Glutamatergic neuron (in vitro differentiated cells): ENCODE measurements around the gene MVD. TPM values are rescaled to one million over a fixed set of nuclear protein-coding genes. Genes with fewer than 3 reads are reported as not detected.

ENCODE experiments used
- DNase-seq: peaks from one replicate; pipeline ENCODE4 v3.0.0; 2022
- H3K27ac Mint-ChIP-seq: one replicate; pipeline ENCODE4 v1.8.0; 2020; ENCODE audit warnings: mild to moderate bottlenecking, mixed read lengths, inconsistent platforms; ENCODE audit not compliant: unreplicated experiment
- H3K27me3 Mint-ChIP-seq: one replicate; pipeline ENCODE4 v1.8.0; 2020; ENCODE audit warnings: mild to moderate bottlenecking, moderate library complexity, mixed read lengths, inconsistent platforms; ENCODE audit not compliant: unreplicated experiment
- H3K36me3 Mint-ChIP-seq: one replicate; pipeline ENCODE4 v1.8.0; 2020; ENCODE audit warnings: mild to moderate bottlenecking, mixed read lengths, inconsistent platforms; ENCODE audit not compliant: unreplicated experiment
- H3K4me1 Mint-ChIP-seq: one replicate; pipeline ENCODE4 v1.8.0; 2020; ENCODE audit warnings: mild to moderate bottlenecking, low read depth, mixed read lengths, inconsistent platforms; ENCODE audit not compliant: unreplicated experiment
- H3K4me3 Mint-ChIP-seq: one replicate; pipeline ENCODE4 v1.8.0; 2020; ENCODE audit warnings: mild to moderate bottlenecking, mixed read lengths, inconsistent platforms; ENCODE audit not compliant: unreplicated experiment
- H3K9me3 Mint-ChIP-seq: one replicate; pipeline ENCODE4 v1.8.0; 2020; ENCODE audit warnings: mild to moderate bottlenecking, moderate library complexity, mixed read lengths, inconsistent platforms; ENCODE audit not compliant: unreplicated experiment
- total RNA-seq: library from RNA; stranded (reverse); fragmentation: NEBNext Ultra II Directional; extraction: Animal tissue kit (Norgen Biotek cat#: 25700); gene quantifications from one replicate; pipeline ENCODE4 v1.2.1, GENCODE V29; 2021; ENCODE audit not compliant: unreplicated experiment
- TF ChIP-seq, protein P1 (sequence below): fragments of 200-600 bp; sonication (generic); IDR thresholded peaks from one replicate; pipeline ENCODE4 v1.5.0; 2021; ENCODE audit not compliant: partially characterized antibody, unreplicated experiment

The MVD gene
- total RNA-seq, 1 donor from 2014 or later, result 227 TPM

DNA sequence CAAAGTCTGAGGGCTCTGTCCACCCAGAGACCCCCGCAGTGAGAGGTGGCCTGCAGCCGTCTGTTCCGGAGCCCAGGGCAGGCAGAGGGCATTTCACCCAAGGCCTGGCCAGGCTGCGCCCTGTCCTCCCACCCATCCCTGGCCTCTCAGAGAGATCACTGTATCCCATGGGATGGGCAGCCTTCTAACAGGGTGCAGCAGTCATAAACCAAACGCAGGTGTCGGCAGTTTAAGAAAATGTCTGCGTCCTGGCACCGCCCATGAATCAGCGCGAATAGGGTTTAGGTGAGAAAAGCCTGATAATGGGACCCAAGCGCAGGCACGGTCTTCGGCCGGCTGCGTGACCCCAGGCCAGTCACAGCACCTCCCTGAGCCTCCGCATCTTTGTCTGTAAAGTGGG, 17.4 kb downstream of the MVD start:
- Mint-ChIP-seq H3K36me3 (no peaks in the 10 kb centered on the region), H3K27me3 (peaks cover 9% of the 10 kb centered on the region), H3K4me3 (no peak overlapping the region), H3K4me1 (peaks cover 6% of the 10 kb centered on the region), H3K27ac (no peak overlapping the region), H3K9me3 (peaks cover 7% of the 10 kb centered on the region)
- TF ChIP-seq, protein P1, sequence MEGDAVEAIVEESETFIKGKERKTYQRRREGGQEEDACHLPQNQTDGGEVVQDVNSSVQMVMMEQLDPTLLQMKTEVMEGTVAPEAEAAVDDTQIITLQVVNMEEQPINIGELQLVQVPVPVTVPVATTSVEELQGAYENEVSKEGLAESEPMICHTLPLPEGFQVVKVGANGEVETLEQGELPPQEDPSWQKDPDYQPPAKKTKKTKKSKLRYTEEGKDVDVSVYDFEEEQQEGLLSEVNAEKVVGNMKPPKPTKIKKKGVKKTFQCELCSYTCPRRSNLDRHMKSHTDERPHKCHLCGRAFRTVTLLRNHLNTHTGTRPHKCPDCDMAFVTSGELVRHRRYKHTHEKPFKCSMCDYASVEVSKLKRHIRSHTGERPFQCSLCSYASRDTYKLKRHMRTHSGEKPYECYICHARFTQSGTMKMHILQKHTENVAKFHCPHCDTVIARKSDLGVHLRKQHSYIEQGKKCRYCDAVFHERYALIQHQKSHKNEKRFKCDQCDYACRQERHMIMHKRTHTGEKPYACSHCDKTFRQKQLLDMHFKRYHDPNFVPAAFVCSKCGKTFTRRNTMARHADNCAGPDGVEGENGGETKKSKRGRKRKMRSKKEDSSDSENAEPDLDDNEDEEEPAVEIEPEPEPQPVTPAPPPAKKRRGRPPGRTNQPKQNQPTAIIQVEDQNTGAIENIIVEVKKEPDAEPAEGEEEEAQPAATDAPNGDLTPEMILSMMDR, result no peak
- DNase-seq, result no peak

DNA sequence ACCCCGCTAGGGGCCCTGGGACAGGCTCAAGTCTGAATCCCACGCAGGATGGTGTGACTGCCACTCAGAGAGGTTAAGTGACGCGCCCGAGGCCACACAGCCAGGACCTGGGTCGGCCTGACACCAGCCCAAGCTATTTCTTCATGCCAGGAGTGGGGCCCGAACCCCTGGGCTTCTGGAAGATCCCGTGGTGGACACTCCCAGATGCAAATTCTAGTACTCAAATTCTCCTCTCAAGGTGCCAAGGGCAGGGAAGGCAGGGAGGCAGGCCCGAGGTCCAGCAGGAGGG, 19.3 kb downstream of the MVD start:
- H3K4me3 Mint-ChIP-seq, result no peak overlapping the region
- no peaks in the 10 kb centered on the region for H3K36me3 Mint-ChIP-seq
- peaks cover 5% of the 10 kb centered on the region for H3K27me3 Mint-ChIP-seq

DNA sequence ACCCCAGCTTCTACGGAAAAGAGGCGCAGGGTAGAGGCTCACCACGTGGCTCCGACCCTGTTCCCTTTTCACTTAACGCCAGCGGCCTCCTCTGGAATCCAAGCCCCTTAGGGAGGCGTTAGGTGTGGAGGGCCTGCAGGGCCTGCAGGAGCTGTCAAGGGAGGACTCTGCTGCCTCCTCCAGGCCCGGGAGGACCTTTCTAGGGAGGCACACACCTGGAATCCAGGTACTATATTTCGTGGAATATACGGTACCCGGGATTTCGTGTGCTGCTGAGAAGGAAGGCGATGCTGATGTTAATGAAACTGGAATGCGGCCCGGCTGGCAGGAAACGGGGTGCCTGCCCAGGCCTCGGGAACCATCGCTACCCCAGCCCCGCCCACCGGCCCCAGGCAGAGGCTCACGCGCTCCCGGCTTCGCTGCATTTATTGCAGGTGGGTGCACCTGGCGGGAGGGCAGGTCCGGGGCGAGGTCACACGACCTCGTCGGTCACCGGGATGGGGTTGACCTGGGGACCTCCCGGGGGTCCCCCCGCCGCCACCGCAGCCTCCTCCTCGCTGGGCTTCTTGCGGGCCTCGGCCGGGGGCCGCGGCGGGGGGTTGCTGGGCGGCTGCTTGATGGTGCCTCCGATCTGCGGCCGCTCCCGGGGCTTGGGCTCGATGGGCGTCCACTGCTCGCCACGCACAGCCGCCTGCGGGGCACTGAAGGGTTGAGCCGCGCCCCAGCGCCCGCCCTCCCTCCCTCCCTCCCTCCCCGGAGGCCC, 19.8 kb downstream of the MVD start:
- Mint-ChIP-seq H3K27me3 (peaks cover 2% of the 10 kb centered on the region), H3K4me1 (no peaks in the 10 kb centered on the region), H3K9me3 (peaks cover 5% of the 10 kb centered on the region), H3K36me3 (no peaks in the 10 kb centered on the region), H3K4me3 (no peak overlapping the region), H3K27ac (no peak overlapping the region)
- DNase-seq, result no peak
- TF ChIP-seq, protein P1, result no peak

More for the DNA sequence above, 19.3 kb downstream of the MVD start:
- TF ChIP-seq, protein P1, result no peak
- H3K9me3 Mint-ChIP-seq, result peaks cover 4% of the 10 kb centered on the region
- H3K4me1 Mint-ChIP-seq, result no peaks in the 10 kb centered on the region
- H3K27ac Mint-ChIP-seq, result no peak overlapping the region
- no peak for DNase-seq

DNA sequence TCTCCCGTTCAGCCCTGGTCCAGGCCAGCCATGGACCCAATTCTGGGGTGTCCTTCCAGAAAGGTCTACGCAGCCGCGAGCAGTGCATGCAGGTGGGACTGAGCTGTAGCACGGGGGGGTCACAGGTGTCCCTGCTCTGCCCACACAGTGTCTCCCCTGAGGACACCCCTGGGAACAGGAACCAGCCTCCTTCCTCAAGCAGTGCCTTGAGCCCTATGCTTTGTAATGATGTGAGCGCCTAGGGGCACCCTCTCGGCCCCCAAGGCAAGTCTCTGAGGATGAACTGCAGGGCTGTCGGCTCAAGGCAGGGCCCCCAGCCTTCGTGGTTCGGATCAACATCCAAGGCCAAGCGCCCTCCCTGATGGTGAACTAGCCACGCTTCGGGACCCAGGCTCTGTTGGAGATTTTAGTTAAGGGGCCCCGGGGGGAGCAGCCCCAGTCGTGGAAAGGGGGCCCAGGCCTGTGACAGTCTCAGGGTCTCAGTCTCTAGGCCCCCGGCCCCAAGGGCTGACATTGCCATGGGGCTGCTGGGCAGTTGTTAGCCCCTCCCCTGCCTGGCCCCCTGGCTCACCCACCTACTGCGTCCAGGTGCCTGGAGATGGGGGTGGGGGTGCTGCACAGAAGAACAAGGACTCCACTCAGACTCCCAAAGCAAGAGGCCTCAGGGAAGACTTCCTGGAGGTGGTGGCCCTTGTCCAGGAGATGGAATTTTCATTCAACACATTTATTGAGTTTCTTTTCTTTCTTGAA, 22.2 kb downstream of the MVD start:
- Mint-ChIP-seq H3K4me3 (no peak overlapping the region), H3K9me3 (peaks cover 8% of the 10 kb centered on the region), H3K27me3 (peaks cover 2% of the 10 kb centered on the region), H3K4me1 (peaks cover 2% of the 10 kb centered on the region), H3K27ac (no peak overlapping the region), H3K36me3 (no peaks in the 10 kb centered on the region)
- TF ChIP-seq, protein P1, result no peak
- DNase-seq, result no peak

DNA sequence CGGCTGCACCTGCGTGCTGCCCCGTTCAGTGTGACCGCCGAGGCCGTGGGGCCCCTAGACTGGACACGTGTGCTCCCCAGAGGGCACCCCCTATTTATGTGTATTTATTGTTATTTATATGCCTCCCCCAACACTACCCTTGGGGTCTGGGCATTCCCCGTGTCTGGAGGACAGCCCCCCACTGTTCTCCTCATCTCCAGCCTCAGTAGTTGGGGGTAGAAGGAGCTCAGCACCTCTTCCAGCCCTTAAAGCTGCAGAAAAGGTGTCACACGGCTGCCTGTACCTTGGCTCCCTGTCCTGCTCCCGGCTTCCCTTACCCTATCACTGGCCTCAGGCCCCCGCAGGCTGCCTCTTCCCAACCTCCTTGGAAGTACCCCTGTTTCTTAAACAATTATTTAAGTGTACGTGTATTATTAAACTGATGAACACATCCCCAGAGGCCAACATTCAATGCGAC, 22.8 kb downstream of the MVD start:
- Mint-ChIP-seq H3K4me1 (peaks cover 2% of the 10 kb centered on the region), H3K4me3 (no peak overlapping the region), H3K27ac (no peak overlapping the region), H3K27me3 (peaks cover 2% of the 10 kb centered on the region), H3K9me3 (peaks cover 8% of the 10 kb centered on the region), H3K36me3 (no peaks in the 10 kb centered on the region)
- TF ChIP-seq, protein P1, result no peak
- DNase-seq, result no peak
